Transverse colon (tissue), 3 donors: Measurements from ENCODE around the gene SNRPA1.

Source experiments
- POLR2A ChIP-seq: fragments of 450-650 bp; IDR thresholded peaks from one replicate; pipeline ENCODE4 v1.6.1; 2016; ENCODE audit warnings: antibody characterized with exemption, mild to moderate bottlenecking, moderate library complexity
- TF ChIP-seq, protein P1 (sequence below), 5 experiments: fragments of 200-600 bp in 3 of 5; fragments of 450-650 bp in 2 of 5; sonication (generic) in 3 of 5; IDR thresholded peaks; 1 replicate in 2 of 5; 2 replicates in 3 of 5; pipeline ENCODE4 v1.5.1; 2016 to 2017; ENCODE audit warnings: antibody characterized with exemption in 5 of 5, inconsistent platforms in 3 of 5, mild to moderate bottlenecking in 2 of 5, moderate library complexity in 1 of 5

GRCh38 chr15:101264011-101264410 is 31.0 kb downstream of the SNRPA1 start:
- TF ChIP-seq, protein P1, sequence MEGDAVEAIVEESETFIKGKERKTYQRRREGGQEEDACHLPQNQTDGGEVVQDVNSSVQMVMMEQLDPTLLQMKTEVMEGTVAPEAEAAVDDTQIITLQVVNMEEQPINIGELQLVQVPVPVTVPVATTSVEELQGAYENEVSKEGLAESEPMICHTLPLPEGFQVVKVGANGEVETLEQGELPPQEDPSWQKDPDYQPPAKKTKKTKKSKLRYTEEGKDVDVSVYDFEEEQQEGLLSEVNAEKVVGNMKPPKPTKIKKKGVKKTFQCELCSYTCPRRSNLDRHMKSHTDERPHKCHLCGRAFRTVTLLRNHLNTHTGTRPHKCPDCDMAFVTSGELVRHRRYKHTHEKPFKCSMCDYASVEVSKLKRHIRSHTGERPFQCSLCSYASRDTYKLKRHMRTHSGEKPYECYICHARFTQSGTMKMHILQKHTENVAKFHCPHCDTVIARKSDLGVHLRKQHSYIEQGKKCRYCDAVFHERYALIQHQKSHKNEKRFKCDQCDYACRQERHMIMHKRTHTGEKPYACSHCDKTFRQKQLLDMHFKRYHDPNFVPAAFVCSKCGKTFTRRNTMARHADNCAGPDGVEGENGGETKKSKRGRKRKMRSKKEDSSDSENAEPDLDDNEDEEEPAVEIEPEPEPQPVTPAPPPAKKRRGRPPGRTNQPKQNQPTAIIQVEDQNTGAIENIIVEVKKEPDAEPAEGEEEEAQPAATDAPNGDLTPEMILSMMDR (IDR thresholded peaks at IDR 0.05), result no peak
- no peak for TF ChIP-seq POLR2A
